GM21526 (cell line): Measurements from ENCODE around the gene GALNTL6.

Source experiments
- ATAC-seq: cut with Tn5 transposase; IDR thresholded peaks from one replicate; pipeline ENCODE4 v1.9.1; 2021; ENCODE audit warnings: moderate library complexity; ENCODE audit not compliant: unreplicated experiment, low FRiP score

The GALNTL6 gene

DNA sequence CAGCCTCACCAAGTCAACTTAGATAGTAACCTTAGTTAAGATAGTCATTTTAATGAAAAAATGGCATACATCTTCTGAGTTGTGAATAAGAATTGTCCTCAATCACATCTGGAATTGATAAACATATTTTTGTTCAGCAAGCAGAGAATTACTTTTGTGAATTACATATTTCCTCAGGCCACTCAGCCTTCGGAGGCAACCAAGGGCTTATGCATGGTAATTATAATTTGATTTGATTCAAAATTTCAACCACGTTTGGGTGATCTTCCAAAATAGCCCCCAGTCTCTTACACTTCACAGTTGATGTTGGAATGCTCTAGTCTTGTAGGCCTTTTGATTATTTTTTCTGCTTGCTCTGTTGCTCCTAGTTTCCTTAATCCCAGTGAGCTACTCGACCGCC is 63.4 kb downstream of the GALNTL6 start:
- ATAC-seq, result no peak

DNA sequence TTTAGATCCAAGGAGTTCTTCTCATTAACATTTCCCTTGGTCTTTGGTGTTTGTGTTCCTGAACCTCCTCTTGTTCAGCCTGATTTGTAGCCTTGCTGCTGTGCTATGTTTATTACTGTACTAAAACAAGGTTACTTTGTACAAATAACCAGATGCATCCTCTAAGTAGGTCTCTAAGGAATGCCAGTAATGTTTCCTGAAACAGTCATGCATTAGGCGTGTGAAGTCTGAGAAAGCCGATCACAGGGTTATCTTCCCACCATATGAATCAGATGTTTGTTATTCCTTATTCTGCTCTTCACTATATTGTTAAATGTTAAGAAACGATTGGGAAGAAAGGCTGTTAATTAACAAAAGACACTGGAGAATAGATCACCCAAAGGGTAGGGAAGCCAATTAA is 66.9 kb downstream of the GALNTL6 start:
- no peak for ATAC-seq

DNA sequence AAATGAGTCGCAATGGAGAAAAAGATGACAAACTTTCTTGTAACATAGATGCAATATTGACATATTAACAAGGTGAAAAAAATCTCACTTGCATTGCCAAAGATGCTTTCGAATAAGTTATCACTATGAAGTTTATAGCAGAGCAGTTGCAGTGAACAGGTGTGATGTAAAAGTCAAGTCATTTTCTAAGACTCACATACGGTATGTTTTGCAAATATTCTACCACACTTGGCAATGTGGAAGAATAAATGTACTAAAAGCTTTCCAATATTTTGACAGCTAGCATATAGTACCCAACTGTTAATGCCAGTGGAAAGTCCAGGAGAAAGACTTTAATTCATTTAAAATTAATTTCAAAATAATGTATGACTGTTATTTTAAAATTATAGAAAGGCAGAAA is 76.5 kb downstream of the GALNTL6 start:
- ATAC-seq, result no peak

DNA sequence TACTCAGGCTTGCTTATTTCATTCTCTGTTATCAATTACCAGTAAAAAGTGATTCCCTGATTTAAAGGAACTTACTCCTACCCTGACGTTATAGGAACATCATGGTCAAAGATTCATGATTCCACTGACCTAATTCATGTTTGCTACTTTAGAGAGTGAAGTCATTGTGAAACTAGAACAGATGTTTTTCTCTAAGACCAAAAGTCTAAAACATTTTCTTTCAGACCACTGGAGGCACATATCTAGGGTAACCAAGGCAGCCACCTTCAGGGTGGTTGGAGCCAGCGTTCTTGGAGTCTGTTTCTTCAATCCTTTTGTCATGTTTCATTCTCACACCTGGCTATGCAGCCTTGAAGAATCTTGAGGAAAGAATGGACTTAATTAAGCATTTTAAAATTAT is 77.8 kb downstream of the GALNTL6 start:
- peak; percentile 98 for ATAC-seq

DNA sequence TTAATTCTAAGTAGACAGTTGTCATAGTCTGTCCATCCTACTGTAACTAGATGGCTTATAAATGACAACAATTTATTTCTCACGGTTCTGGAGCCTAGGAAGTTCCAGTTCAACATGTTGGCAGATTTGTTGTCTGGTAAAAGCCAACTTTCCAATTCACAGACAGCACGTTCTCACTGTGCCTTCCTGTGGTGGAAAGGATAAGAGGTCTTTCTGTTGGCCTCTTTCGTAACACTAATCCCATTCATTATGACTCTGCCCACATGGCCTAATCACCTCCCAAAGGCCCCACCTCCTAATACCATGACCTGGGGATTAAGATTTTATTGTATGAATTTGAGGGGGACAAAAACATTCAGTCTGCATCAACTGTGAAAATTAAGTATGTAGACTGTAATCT is 83.2 kb downstream of the GALNTL6 start:
- ATAC-seq, result no peak

DNA sequence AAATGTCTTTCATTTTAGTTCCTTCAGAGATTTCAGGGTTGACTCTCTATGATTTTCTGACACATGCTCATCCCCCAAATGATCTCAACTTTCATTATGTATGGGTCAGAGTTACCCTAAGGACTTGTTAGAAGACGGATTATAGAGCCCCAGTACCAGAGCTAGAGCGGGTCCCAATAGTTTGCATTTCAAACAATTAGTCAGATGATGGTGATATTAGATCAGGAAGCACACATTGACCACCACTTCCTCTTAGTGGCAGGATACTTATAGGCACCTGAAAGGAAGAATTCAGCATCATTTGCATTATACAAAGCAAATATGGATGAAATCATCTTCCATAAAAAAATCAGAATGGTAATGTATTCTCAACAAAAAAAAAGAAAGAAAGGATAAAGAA is 106.1 kb downstream of the GALNTL6 start:
- ATAC-seq, result no peak

DNA sequence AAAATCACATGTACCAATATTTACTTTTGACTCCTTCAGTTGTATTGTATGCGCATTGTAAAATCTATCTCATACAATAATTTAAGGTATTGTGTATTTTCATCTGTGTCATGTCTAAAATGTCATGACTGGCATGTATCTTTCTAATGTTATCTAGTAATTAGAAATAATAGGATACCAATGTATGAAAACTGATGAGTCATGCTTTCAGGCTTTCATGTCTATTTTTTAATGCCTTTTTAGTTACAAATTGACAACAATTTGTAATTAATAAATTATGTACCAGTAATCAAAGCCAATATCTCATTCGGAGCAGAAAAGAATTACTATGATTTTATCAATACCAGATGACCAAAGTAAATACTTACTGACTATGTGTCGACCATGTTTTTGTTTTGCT is 107.7 kb downstream of the GALNTL6 start:
- no peak for ATAC-seq

DNA sequence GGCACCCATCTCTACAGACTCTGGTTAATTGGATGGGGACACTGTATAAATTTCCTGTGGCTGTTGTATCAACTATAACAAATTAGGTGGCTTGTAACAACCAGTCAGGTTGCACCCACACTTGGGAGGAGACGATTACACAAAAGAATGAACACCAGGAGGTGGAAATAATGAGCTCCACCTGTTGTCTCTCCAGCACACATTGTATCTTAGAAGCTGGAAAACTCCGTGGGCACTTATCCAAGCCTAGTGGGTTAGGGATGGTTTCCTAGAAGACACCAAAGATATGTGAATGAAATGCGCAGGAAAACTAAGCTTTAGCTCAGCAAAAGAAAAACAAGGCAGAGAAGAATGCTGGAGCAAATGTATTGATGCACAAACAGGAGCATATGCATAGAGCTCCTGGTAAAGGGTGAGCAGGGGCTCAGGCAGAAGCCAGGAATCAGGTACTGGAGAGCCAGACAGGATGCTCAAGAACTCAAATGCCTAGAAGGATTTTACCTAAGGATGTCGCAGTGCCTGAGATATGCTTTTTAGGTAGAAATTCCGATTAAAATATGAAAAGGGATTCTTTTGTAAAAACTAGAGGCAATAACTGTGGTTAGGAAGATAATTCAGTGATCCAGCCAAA is 111.7 kb downstream of the GALNTL6 start:
- ATAC-seq, result no peak

DNA sequence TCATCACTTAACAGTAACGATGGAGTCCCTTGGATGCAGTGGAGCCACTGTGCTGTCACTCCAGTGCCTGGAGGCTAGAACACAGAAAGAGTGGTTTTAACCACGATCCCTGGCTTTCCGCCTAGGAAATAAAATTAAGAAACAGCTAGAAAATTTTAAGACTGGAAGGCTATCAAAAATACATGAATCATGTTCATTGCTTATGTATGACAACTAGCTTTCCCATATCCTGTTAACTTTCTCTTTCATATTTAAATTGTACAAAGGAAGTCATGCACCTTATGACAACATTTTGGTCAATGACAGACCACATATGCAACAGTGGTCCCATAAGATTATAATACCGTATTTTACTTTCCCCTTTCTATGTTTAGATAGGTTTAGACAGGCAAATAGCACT is 115.1 kb downstream of the GALNTL6 start:
- no peak for ATAC-seq

DNA sequence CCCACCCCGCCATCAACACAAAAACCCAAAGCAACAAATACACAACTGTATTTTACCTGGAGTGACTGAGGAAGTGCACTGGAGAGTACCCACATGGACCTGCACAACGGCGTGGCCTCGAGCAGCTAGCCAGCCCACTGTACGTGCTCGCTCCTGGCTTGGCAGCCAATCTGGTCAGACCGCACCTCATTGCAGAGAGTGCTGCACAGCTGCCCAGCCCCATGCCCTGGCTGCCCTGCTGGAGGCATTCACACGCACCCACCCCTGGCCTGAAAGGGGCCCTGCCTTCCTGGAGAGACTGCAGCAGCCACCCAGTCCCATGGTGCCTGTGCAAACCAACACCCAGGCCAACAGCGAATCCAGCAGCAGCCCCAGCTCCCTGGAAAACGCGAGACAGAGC is 116.3 kb downstream of the GALNTL6 start:
- ATAC-seq, result no peak

DNA sequence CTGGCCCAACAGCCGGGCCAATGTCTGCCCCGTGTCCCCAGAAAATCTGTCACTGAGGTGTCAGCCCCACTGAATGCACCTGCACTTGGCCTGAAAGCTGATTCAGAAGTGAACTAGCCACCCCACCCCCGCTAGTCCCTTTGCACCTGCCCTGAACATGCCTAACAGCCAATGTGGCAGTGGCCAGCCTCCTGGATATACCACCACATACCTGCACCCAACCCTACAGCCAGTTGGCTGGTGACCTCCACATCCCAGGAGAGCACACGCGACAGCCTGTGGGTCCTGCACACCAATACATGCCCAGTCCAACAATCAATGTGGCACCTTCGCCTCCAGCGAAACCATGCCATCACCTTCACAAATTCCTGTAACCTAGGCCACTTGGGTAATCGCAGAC is 116.7 kb downstream of the GALNTL6 start:
- ATAC-seq, result no peak

DNA sequence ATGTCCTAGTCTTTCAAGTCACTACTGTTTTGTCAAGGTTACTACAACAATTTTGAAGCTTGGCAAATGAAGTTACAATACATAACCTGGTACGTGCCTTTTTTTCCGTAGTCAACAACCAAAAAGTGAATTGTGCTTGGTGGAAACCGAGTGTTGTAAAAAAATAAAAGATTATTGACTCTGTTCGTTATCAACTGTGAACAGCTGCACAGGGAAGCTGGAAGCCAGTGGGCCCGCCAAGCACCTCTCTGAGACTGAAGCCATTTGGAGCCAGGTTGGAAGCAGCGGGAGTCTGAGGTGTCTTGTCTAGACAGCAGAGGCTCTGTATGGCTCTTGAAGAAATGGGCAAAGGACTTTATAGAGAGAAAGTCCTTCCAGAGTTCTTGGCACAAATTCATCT is 119.0 kb downstream of the GALNTL6 start:
- no peak for ATAC-seq

DNA sequence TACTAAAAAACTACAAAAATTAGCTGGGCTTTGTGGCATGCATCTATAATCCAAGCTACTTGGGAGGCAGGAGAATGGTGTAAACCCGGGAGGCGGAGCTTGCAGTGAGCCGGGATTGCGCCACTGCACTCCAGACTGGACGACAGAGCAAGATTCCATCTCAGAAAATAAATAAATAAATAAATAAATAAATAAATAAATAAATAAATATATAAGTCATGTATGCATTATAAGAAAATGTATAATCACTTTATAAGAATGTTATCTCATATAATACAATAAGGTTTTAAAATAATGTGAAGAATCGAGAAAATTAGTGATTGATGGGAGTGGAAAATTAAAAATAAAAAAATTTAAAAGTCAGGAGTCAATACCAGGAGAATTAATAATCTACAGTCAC is 127.5 kb downstream of the GALNTL6 start:
- ATAC-seq, result no peak

DNA sequence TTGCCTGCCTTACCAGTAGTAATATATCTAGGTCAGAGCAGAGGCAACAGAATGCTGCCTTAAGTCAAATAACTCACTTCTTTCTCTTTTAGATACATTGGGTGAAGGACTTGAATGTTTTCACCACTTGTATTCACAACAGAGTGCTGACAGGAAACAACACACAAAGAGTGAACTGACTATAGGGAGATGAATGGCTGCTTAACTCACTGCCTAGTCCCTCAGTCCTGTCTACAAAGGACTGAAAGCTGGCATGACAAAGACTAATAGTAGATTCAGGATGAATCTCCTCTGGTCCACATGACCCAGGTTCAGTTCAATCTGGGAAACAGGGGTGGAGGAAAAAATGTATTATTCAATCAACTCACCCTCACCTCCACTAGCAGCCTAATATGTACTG is 134.2 kb downstream of the GALNTL6 start:
- ATAC-seq, result no peak

DNA sequence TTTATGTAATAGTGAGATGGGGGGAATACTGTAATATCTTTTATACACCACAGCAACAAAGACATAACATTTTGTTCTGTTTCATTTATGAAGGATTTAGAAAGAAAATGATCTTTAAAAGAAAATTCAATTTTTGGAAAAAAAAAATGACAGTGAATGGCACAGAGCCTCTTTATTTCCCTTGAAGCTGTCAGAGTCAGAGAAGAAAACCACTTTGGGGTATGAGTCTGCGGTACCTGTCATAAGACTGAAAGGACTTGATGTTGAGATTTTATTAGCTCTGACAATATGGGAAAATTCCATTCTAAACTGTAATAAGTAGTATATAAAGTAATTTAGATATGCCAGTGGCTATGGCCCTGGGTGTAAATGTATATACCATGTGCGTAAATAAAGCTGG is 134.8 kb downstream of the GALNTL6 start:
- ATAC-seq, result no peak

DNA sequence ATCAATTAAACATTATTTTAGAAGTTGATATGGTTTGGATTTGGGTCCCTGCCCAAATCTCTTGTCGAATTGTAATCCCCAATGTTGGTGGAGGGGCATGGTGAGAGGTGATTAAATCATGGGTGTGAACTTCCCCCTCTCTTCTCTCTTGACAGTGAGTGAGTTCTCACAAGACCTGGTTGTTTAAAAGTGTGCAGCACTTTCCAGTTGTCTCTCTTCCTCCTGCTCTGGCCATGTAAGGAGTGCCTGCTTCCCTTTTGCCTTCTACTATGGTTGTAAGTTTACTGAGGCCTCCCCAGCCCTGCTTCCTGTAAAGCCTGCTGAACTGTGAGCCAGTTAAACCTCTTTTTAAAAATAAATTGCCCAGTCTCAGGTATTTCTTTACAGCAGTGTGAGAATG is 141.4 kb downstream of the GALNTL6 start:
- peak; percentile 96 for ATAC-seq

DNA sequence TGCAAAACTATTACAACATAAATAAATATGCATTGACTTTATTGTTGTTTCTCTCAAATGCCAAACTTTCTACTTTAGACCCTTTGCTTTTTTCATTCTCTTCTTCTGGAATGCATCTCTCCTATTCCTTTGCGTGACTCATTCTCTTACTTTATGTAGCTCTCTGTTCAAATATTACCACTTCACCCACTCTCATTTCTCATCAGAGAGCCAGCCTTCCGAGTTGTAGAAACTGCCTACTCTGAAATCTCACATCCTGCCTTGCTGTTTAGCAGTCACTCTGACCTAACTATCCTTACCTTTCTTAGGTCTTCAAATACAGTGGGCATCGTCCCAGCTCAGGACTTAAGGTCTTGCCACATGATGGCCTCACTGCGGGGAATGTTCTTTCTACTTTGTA is 143.5 kb downstream of the GALNTL6 start:
- no peak for ATAC-seq

DNA sequence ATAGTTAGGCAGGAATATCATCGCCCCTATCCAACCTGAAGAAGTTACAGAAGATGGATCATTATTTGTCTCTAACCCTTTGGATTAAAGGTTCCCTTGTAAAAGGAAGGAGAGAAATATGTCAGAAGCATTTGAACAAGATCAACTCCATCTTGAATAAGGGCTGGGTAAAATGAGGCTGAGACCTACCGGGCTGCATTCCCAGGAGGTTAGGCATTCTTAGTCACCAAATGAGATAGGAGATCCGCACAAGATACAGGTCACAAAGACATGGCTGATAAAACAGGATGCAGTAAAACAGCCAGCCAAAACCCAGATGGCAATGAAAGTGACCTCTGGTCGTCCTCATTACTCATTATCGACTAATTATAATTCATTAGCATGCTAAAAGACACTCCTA is 148.9 kb downstream of the GALNTL6 start:
- ATAC-seq, result no peak

DNA sequence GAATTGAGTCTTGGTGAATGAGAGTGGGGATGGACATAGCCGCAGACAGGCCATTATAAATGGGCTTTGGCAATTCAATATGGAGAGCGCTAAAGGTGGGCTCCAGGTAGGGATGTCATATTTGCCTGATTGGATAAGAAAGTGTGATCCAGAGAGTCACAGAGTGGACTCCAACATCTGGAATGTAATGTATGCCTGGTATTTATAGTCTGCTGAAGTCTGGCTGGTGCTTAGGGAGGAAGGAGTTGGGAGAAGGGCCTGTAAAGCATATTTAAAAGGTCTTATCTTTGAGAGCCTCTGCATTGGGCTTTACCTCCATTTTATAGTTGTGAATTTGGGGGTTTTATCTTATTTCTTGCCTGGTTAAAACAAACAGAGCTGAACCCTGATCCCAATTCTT is 153.2 kb downstream of the GALNTL6 start:
- no peak for ATAC-seq

DNA sequence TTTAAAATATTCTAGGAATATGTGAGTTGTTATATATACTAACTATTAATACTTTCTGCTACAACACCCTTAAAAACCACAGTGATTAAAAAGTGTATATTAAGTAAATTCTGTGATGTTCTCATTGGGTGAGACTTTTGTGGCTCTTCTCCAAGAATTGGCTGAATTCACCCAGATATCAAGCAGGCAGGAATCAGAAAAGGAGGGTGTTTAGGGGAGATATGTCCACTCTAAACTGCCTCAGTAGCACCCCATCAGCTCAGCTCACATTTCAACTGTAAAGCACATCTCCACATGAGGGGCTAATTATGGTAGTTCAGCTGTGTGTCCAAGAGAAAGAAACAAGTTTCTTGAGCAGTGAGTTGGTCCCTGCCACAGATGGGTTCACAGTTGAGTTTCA is 165.0 kb downstream of the GALNTL6 start:
- ATAC-seq, result no peak

DNA sequence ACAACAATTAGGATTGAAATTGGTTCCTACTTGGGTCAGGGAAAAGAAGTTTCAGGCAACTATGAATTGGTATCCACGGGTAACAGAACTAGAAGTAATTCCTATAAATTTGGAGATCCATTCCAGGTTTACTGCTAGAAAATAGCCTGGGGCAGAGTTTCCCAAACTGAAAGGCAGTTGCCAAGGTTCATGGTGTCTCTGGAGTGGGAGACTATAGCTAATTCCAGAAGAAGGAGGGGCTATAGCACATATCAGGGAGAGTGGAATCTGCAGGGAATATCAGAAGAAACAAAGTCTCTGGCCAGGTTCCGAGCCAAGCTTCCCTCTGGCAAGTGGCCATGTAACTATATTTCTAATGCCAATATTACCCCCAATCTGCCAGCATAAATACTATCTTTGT is 166.3 kb downstream of the GALNTL6 start:
- ATAC-seq, result no peak

DNA sequence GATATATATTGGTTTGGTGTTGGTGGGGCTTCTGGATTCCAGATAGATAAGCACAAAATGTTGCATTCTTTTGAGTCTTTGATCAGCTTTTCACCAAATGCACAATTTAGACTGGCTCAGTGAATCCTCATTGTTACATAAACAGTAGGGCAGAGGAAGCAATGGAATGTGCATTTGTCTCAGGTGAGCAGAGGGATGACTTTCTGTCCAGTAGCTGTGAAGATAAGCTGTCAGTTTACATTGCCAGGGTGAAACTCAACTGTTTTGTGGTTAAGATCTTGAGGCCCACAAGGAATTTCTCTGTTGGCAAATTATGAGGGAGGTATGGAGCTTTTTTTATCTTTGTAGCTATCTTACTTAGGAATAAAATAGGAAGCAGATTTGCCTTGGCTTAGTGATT is 168.0 kb downstream of the GALNTL6 start:
- ATAC-seq, result no peak
